Measurements from ENCODE around the gene FAM217B. TPM values are rescaled to one million over a fixed set of nuclear protein-coding genes. Genes with fewer than 3 reads are reported as not detected.

FAM217B gene
- total and polyA plus RNA-seq, 2 of the 8 experiments (the other 6 are each of a cell fraction or from before 2014, with no cell fraction given): 5.4 to 28.5 TPM

GRCh38 chr20:59944726-59945125, 4.5 kb downstream of the FAM217B start:
- Histone ChIP-seq H3K23ac (ENCODE audit: insufficient read length) (no peak overlapping the region), H4K5ac (ENCODE audit: insufficient read length, low read depth, low read length) (no peak overlapping the region), H3K27me3 (replicated peaks in 1 of 4; ENCODE audit: control insufficient read depth in 3 of 4, extremely low read depth in 1 of 4, insufficient read depth in 3 of 4, low read length in 3 of 4) (0 out of 7 replicates have a peak, but pooled peaks cover 0 to 2% (median 0%) of the 10 kb centered on the region in 4 experiments), H2BK120ac (replicated peaks; ENCODE audit: low read depth, low read length) (no peak overlapping the region), H3K9me3 (ENCODE audit: insufficient read depth in 2 of 2, low read depth in 1 of 2, low read length in 1 of 2) (no peaks in the 10 kb centered on the region), H2BK15ac (ENCODE audit: low read length) (no peak overlapping the region), H2AFZ (ENCODE audit: low read length) (no peak overlapping the region), H3K4ac (replicated peaks; ENCODE audit: insufficient read length, low read depth, low read length) (no peak overlapping the region), H3K9ac (replicated peaks in 1 of 4; ENCODE audit: extremely low read depth in 1 of 4, low read depth in 3 of 4, low read length in 3 of 4) (no peak overlapping the region), H3K4me1 (replicated peaks in 1 of 4; ENCODE audit: control insufficient read depth in 3 of 4, insufficient read depth in 4 of 4, low read length in 3 of 4) (peaks cover 0 to 6% (median under 1%) of the 10 kb centered on the region in 4 experiments; a peak in 3 of 7 replicates), H3K36me3 (ENCODE audit: control insufficient read depth in 2 of 4, insufficient read depth in 4 of 4, low read length in 3 of 4) (peaks cover 0 to 17% (median 4%) of the 10 kb centered on the region in 4 experiments; a peak in 3 of 8 replicates), H4K91ac (replicated peaks; ENCODE audit: insufficient read length, low read length) (no peak overlapping the region), H3K79me1 (ENCODE audit: low read depth, low read length) (no peaks in the 10 kb centered on the region), H2AK5ac (ENCODE audit: low read depth, low read length) (no peak overlapping the region), H4K20me1 (replicated peaks in 1 of 2; ENCODE audit: control insufficient read depth in 1 of 2, insufficient read depth in 2 of 2, low read length in 2 of 2) (peaks cover 0 to under 1% of the 10 kb centered on the region in 2 experiments), H3K4me2 (ENCODE audit: insufficient read depth in 1 of 2, low read depth in 2 of 2, low read length in 2 of 2) (no peak overlapping the region), H2BK12ac (ENCODE audit: low read depth, low read length) (no peak overlapping the region), H4K8ac (ENCODE audit: extremely low read depth, insufficient read depth, low read length) (no peak overlapping the region), H2BK20ac (ENCODE audit: low read length) (no peak overlapping the region), H3K18ac (ENCODE audit: extremely low read depth, low read length) (no peak overlapping the region), H3K14ac (ENCODE audit: insufficient read length) (no peak overlapping the region), H3K4me3 (ENCODE audit: extremely low read depth in 1 of 4, insufficient read depth in 2 of 4, low read depth in 3 of 4, low read length in 4 of 4) (no peak overlapping the region), H3K56ac (replicated peaks; ENCODE audit: insufficient read length, low read depth, low read length) (no peak overlapping the region), H3K27ac (ENCODE audit: low read depth, low read length) (no peak overlapping the region), H3K23me2 (ENCODE audit: low read depth, low read length) (peaks cover 9% of the 10 kb centered on the region), H2BK5ac (ENCODE audit: low read depth, low read length) (no peak overlapping the region), H3K79me2 (ENCODE audit: control insufficient read depth in 1 of 2, insufficient read depth in 2 of 2, low read length in 2 of 2) (peaks cover 0 to 9% of the 10 kb centered on the region in 2 experiments; a peak in 1 of 4 replicates)
- 88% methylated on average over 6 of the region's 7 CpGs; no CpG with 5 or more reads in 1 of the 2 experiments for WGBS, 2 experiments (ENCODE audit: extremely low coverage in 1 of 2, insufficient coverage in 1 of 2, insufficient read length in 1 of 2, insufficient replicate concordance in 2 of 2, low coverage in 1 of 2, low lambda C conversion rate in 2 of 2, missing lambda C conversion rate in 1 of 2)
- CTCF ChIA-PET (ENCODE audit: partially characterized antibody): interaction anchor here (0.7 to 4.0 kb wide), 6 partner anchors 10 to 161 kb away, joined by 3 to 23 read pairs (median 5); partner anchors contain the start of gene SYCP2
- TF ChIP-seq PHF8 (conservative IDR thresholded peaks at IDR 0.05; ENCODE audit: low read depth, low read length): no peak
- POLR2A ChIA-PET (ENCODE audit: partially characterized antibody): interaction anchor here (1.5 kb wide), 1 partner anchor 11 kb away, joined by 5 read pairs; no protein-coding TSS in a partner anchor
- DNase-seq (ENCODE audit: low read depth in 1 of 2, low spot score in 2 of 2): no peak
- FAIRE-seq: no peak

All from H1 (cell line).